K562 (cell line): Measurements from ENCODE around the gene ARHGAP22. TPM values are rescaled to one million over a fixed set of nuclear protein-coding genes. Genes with fewer than 3 reads are reported as not detected.

Experiments
- ATAC-seq: fragments of 200-7000 bp; cut with Tn5 transposase; 3 replicates; pipeline ENCODE4 v1.9.1; 2020; ENCODE audit warnings: moderate library complexity
- BruUV-seq: library from RNA; stranded (reverse); fragments of 400-500 nt; replicated peaks from 2 replicates; lab custom pipeline; 2021; lab: Mats Ljungman, UMichigan
- CTCF ChIA-PET: fragments of 300-600 bp; formaldehyde crosslinking; extraction: SDS; loops from one replicate; lab custom pipeline; 2021; ENCODE audit warnings: low intra/inter-chr PET ratio; lab: Yijun Ruan, JAX
- POLR2A ChIA-PET: fragments of 300-600, 350-650 bp; sonication (Branson Sonifier 250); formaldehyde crosslinking; extraction: SDS; loops from one replicate; lab custom pipeline; 2021; ENCODE audit warnings: antibody characterized with exemption, inconsistent platforms; lab: Yijun Ruan, JAX
- DNase-seq, 4 experiments: peaks; one replicate each; pipeline versions ENCODE4 v3.0.0 to v3.0.0-alpha.2; 2011 to 2018; ENCODE audit warnings: low spot score in 3 of 4, mixed read lengths in 3 of 4; ENCODE audit errors: extremely low read depth in 1 of 4
- FAIRE-seq: peaks from 2 replicates; lab custom pipeline; 2011; peaks lifted over from hg19 to GRCh38; lab: Jason Lieb, UNC
- H2AFZ ChIP-seq: 2 replicates; pipeline ENCODE4 v1.6.0; 2011; ENCODE audit warnings: low read depth, low read length, control low read depth, inconsistent platforms
- H3K27ac ChIP-seq: fragments of 200-600 bp; 3 replicates; pipeline ENCODE4 v1.8.0; 2011; ENCODE audit warnings: low read depth, mild to moderate bottlenecking, control low read depth, inconsistent platforms, low read length, moderate library complexity, mixed read lengths; ENCODE audit errors: extremely low read depth
- H3K27me3 ChIP-seq, 2 experiments: fragments of 300-600 bp in 1 of 2; 2 replicates in 1 of 2; 3 replicates in 1 of 2; pipeline versions ENCODE4 v1.6.0 to v1.8.0; 2011; ENCODE audit warnings: inconsistent platforms in 2 of 2, low read length in 2 of 2, mild to moderate bottlenecking in 1 of 2, mixed read lengths in 1 of 2, moderate library complexity in 1 of 2; ENCODE audit not compliant: control insufficient read depth in 2 of 2, insufficient read depth in 2 of 2
- H3K36me3 ChIP-seq: fragments of 300-600 bp; 3 replicates; pipeline ENCODE4 v1.8.0; 2011; ENCODE audit warnings: mild to moderate bottlenecking, low read length, inconsistent platforms; ENCODE audit not compliant: control insufficient read depth, insufficient read depth
- H3K4me1 ChIP-seq, 2 experiments: fragments of 200-600 bp in 1 of 2; replicated peaks in 1 of 2; 2 replicates in 1 of 2; 3 replicates in 1 of 2; pipeline versions ENCODE4 v1.5.1 to v1.8.0; 2011; ENCODE audit warnings: inconsistent platforms in 2 of 2, low read length in 2 of 2, mild to moderate bottlenecking in 1 of 2, mixed read lengths in 1 of 2, moderate library complexity in 1 of 2; ENCODE audit not compliant: control insufficient read depth in 2 of 2, insufficient read depth in 2 of 2
- H3K4me2 ChIP-seq: 2 replicates; pipeline ENCODE4 v1.6.1; 2011; ENCODE audit warnings: low read length, control low read depth, inconsistent platforms, mixed read lengths; ENCODE audit not compliant: insufficient read depth
- H3K4me3 ChIP-seq: fragments of 200-600 bp; sonication (generic), shearing (Covaris generic); 2 replicates; pipeline ENCODE4 v1.5.1; 2016; ENCODE audit warnings: control low read depth, inconsistent platforms
- H3K79me2 ChIP-seq: fragments of 200-600 bp; 3 replicates; pipeline ENCODE4 v1.8.0; 2011; ENCODE audit warnings: low read length, inconsistent platforms; ENCODE audit not compliant: control insufficient read depth, insufficient read depth
- H3K9ac ChIP-seq, 2 experiments: 2 replicates each; pipeline versions ENCODE4 v1.6.0 to v1.6.1; 2011; ENCODE audit warnings: low read depth in 2 of 2, low read length in 2 of 2, control low read depth in 1 of 2, inconsistent platforms in 1 of 2, mild to moderate bottlenecking in 1 of 2, mixed read lengths in 1 of 2; ENCODE audit not compliant: insufficient read depth in 1 of 2
- H3K9me1 ChIP-seq: one replicate; pipeline ENCODE4 v1.6.0; 2011; ENCODE audit warnings: inconsistent platforms, mild to moderate bottlenecking, low read length, moderate library complexity; ENCODE audit not compliant: control insufficient read depth, insufficient read depth
- H3K9me3 ChIP-seq: replicated peaks from 2 replicates; pipeline ENCODE4 v1.5.1; 2011; ENCODE audit warnings: low read depth, low read length, inconsistent platforms; ENCODE audit not compliant: control insufficient read depth, insufficient read depth
- H4K20me1 ChIP-seq: replicated peaks from 2 replicates; pipeline ENCODE4 v1.6.1; 2011; ENCODE audit warnings: low read length, inconsistent platforms, mixed read lengths; ENCODE audit not compliant: control insufficient read depth, insufficient read depth
- HIVEP1 ChIP-seq: fragments of 250-450 bp; sonication (Bioruptor Pico); IDR thresholded peaks from 2 replicates; pipeline ENCODE4 v1.4.0; 2020; ENCODE audit warnings: mild to moderate bottlenecking
- HMG20A ChIP-seq: fragments of 450-650 bp; formaldehyde crosslinking; conservative IDR thresholded peaks from 2 replicates; pipeline ENCODE4 v1.4.0; 2020; ENCODE audit warnings: mild to moderate bottlenecking, mixed read lengths
- KHSRP ChIP-seq: fragments of 450-650 bp; IDR thresholded peaks from 2 replicates; pipeline ENCODE4 v1.6.1; 2017
- LARP7 ChIP-seq: fragments of 450-650 bp; IDR thresholded peaks from 2 replicates; pipeline ENCODE4 v1.6.1; 2016
- SMARCA4 ChIP-seq: fragments of 450-650 bp; IDR thresholded peaks from 2 replicates; pipeline ENCODE4 v1.6.1; 2016
- TCFL5 ChIP-seq: fragments of 250-450 bp; sonication (Bioruptor Pico); conservative IDR thresholded peaks from 2 replicates; pipeline ENCODE4 v1.6.1; 2021; ENCODE audit warnings: mild to moderate bottlenecking, moderate library complexity, matching md5 sums
- USF1 ChIP-seq: sonication (generic); formaldehyde crosslinking; IDR thresholded peaks from 2 replicates; pipeline ENCODE4 v1.9.0; 2022; ENCODE audit warnings: mild to moderate bottlenecking, missing genetic modification reagents
- ZNF3 ChIP-seq: fragments of 250-450 bp; sonication (Bioruptor Pico); IDR thresholded peaks from 2 replicates; pipeline ENCODE4 v1.5.0; 2021; ENCODE audit warnings: mild to moderate bottlenecking, moderate library complexity
- ZNF707 ChIP-seq: fragments of 250-450 bp; sonication (Bioruptor Pico); conservative IDR thresholded peaks from 2 replicates; pipeline ENCODE4 v1.8.0; 2022; ENCODE audit warnings: inconsistent platforms, mild to moderate bottlenecking, moderate library complexity
- ZSCAN29 ChIP-seq: fragments of 450-650 bp; IDR thresholded peaks from 2 replicates; pipeline ENCODE4 v1.6.1; 2017
- WGBS: fragments of 100-300 bp; shearing (Covaris generic); methylation state at CpG from one replicate; pipeline ENCODE4 v1.1.6; 2016; ENCODE audit warnings: low coverage, mixed read lengths; ENCODE audit not compliant: insufficient coverage; ENCODE audit errors: missing lambda C conversion rate; 5-methylcytosine and 5-hydroxymethylcytosine counted together
- in situ Hi-C: fragments of 300-500 bp; cut with MboI; formaldehyde crosslinking; loops from 4 replicates; pipeline ENCODE4 v1.15.0; 2018; ENCODE audit warnings: inconsistent platforms, mixed read lengths
- intact Hi-C: fragments of 100-400 bp; cut with micrococcal nuclease; formaldehyde crosslinking; loops from 2 replicates; pipeline ENCODE4 v1.14.2; 2022
- polyA plus RNA-seq, 8 experiments: library from polyadenylated mRNA; depleted of rRNA in 4 of 8; stranded (reverse) in 5 of 8; unstranded in 3 of 8; fragments of >200 nt; fragmentation: Nextera tagmentation in 2 of 8; fragmentation: Illumina TruSeq in 1 of 8; extraction: Ambion mirVana in 2 of 8; extraction: Trizol in 1 of 8; gene quantifications; 2 replicates each; pipeline versions ENCODE4 v1.2.1 to v1.2.3, GENCODE V29; 2011 to 2014; ENCODE audit warnings: inconsistent platforms in 1 of 8, missing spikeins in 1 of 8
- total RNA-seq, 7 experiments: library from RNA; depleted of rRNA in 6 of 7; stranded (reverse); fragments of >200 nt in 6 of 7; fragmentation: Illumina TruSeq in 2 of 7; extraction: Trizol in 2 of 7; gene quantifications; 2 replicates each; pipeline versions ENCODE4 v1.2.1 to v1.2.3, GENCODE V29; 2011 to 2021; ENCODE audit warnings: low replicate concordance in 1 of 7
- TF ChIP-seq, protein P1 (sequence below): fragments of 450-650 bp; IDR thresholded peaks from 2 replicates; pipeline ENCODE4 v1.6.1; 2017; ENCODE audit warnings: antibody characterized with exemption
- TF ChIP-seq, protein P2 (sequence below): fragments of 250-450 bp; sonication (Bioruptor Pico); IDR thresholded peaks from 2 replicates; pipeline ENCODE4 v1.4.0; 2020; ENCODE audit warnings: mild to moderate bottlenecking, moderate library complexity, borderline replicate concordance

ARHGAP22 gene
- total and polyA plus RNA-seq, 9 of the 15 experiments (the other 6 are each of a cell fraction or from before 2014, with no cell fraction given): 1.3 to 28.1 (median 12.7) TPM

- BruUV-seq: no TSS peak
- WGBS: 1% methylated on average over 4 of the region's 4 CpGs
- Histone ChIP-seq H3K4me3 (no peak overlapping the region), H3K9me1 (no peaks in the 10 kb centered on the region), H4K20me1 (no peaks in the 10 kb centered on the region; the same call in 1 of the 2 replicates), H3K4me2 (no peak overlapping the region), H3K36me3 (no peaks in the 10 kb centered on the region), H2AFZ (no peak overlapping the region), H3K27ac (no peak overlapping the region), H3K9me3 (no peaks in the 10 kb centered on the region), H3K4me1 (no peaks in the 10 kb centered on the region), H3K9ac (no peak overlapping the region), H3K79me2 (no peaks in the 10 kb centered on the region), H3K27me3 (peaks cover 6 to 8% of the 10 kb centered on the region in 2 experiments)
- intact Hi-C loops: no loop called here
- no peak for TF ChIP-seq KHSRP
- TF ChIP-seq SMARCA4: no peak
- no peak for TF ChIP-seq HIVEP1 (CRISPR knock-in tag)
- TF ChIP-seq USF1: no peak
- TF ChIP-seq TCFL5 (CRISPR knock-in tag): no peak
- TF ChIP-seq ZNF3: no peak
- TF ChIP-seq HMG20A: no peak
- no peak for TF ChIP-seq ZSCAN29
- no peak for TF ChIP-seq LARP7
- TF ChIP-seq, protein P1, sequence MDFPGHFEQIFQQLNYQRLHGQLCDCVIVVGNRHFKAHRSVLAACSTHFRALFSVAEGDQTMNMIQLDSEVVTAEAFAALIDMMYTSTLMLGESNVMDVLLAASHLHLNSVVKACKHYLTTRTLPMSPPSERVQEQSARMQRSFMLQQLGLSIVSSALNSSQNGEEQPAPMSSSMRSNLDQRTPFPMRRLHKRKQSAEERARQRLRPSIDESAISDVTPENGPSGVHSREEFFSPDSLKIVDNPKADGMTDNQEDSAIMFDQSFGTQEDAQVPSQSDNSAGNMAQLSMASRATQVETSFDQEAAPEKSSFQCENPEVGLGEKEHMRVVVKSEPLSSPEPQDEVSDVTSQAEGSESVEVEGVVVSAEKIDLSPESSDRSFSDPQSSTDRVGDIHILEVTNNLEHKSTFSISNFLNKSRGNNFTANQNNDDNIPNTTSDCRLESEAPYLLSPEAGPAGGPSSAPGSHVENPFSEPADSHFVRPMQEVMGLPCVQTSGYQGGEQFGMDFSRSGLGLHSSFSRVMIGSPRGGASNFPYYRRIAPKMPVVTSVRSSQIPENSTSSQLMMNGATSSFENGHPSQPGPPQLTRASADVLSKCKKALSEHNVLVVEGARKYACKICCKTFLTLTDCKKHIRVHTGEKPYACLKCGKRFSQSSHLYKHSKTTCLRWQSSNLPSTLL: no peak
- TF ChIP-seq ZNF707 (CRISPR knock-in tag): no peak
- TF ChIP-seq, protein P2, sequence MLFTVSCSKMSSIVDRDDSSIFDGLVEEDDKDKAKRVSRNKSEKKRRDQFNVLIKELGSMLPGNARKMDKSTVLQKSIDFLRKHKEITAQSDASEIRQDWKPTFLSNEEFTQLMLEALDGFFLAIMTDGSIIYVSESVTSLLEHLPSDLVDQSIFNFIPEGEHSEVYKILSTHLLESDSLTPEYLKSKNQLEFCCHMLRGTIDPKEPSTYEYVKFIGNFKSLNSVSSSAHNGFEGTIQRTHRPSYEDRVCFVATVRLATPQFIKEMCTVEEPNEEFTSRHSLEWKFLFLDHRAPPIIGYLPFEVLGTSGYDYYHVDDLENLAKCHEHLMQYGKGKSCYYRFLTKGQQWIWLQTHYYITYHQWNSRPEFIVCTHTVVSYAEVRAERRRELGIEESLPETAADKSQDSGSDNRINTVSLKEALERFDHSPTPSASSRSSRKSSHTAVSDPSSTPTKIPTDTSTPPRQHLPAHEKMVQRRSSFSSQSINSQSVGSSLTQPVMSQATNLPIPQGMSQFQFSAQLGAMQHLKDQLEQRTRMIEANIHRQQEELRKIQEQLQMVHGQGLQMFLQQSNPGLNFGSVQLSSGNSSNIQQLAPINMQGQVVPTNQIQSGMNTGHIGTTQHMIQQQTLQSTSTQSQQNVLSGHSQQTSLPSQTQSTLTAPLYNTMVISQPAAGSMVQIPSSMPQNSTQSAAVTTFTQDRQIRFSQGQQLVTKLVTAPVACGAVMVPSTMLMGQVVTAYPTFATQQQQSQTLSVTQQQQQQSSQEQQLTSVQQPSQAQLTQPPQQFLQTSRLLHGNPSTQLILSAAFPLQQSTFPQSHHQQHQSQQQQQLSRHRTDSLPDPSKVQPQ (CRISPR knock-in tag): no peak
- no peak for ATAC-seq
- DNase-seq: no peak
- POLR2A ChIA-PET: interaction anchor here (0.6 kb wide), 2 partner anchors 27 to 197 kb away, joined by 3 to 4 read pairs; no protein-coding TSS in a partner anchor
- in situ Hi-C loops: no loop called here
- no peak for FAIRE-seq
- CTCF ChIA-PET: no interaction called here
Measured at GRCh38 chr10:48611133-48611532, 6.3 kb upstream of the ARHGAP22 start.
